Activated T-helper 17 cell treated with anti-CD3 and anti-CD28 coated beads, Interleukin-2, amount 50 U/mL, for 72 hours (primary cell): ENCODE measurements around the gene GPATCH8. TPM values are rescaled to one million over a fixed set of nuclear protein-coding genes. Genes with fewer than 3 reads are reported as not detected.
"Not testable (repeated sequence)": the region's sequence is repeated elsewhere in the genome, so short reads cannot be mapped to it uniquely, and the experiment has no call there.

Experiments used
- ATAC-seq: fragments of 150-1000 bp; cut with Tn5 transposase; replicated peaks from 2 replicates; pipeline ENCODE4 v1.10.0; 2021; ENCODE audit warnings: mild to moderate bottlenecking, moderate library complexity
- H3K27ac Mint-ChIP-seq: one replicate; pipeline ENCODE4 v1.8.0; 2022; ENCODE audit warnings: mixed read lengths
- H3K27me3 Mint-ChIP-seq: one replicate; pipeline ENCODE4 v1.8.0; 2022; ENCODE audit warnings: mixed read lengths
- H3K36me3 Mint-ChIP-seq: one replicate; pipeline ENCODE4 v1.8.0; 2022; ENCODE audit warnings: low read depth, mild to moderate bottlenecking, mixed read lengths
- H3K4me1 Mint-ChIP-seq: one replicate; pipeline ENCODE4 v1.8.0; 2022; ENCODE audit warnings: mixed read lengths
- H3K4me3 Mint-ChIP-seq: one replicate; pipeline ENCODE4 v1.8.0; 2022; ENCODE audit warnings: mild to moderate bottlenecking, mixed read lengths
- H3K9me3 Mint-ChIP-seq: one replicate; pipeline ENCODE4 v1.8.0; 2022; ENCODE audit warnings: mixed read lengths
- total RNA-seq, 2 donors: library from RNA; stranded (reverse); gene quantifications; one replicate each; pipeline ENCODE4 v1.2.3, GENCODE V29; 2022

The GPATCH8 gene
- 10 to 100 TPM; 40.3 to 43.7 TPM for total RNA-seq

DNA sequence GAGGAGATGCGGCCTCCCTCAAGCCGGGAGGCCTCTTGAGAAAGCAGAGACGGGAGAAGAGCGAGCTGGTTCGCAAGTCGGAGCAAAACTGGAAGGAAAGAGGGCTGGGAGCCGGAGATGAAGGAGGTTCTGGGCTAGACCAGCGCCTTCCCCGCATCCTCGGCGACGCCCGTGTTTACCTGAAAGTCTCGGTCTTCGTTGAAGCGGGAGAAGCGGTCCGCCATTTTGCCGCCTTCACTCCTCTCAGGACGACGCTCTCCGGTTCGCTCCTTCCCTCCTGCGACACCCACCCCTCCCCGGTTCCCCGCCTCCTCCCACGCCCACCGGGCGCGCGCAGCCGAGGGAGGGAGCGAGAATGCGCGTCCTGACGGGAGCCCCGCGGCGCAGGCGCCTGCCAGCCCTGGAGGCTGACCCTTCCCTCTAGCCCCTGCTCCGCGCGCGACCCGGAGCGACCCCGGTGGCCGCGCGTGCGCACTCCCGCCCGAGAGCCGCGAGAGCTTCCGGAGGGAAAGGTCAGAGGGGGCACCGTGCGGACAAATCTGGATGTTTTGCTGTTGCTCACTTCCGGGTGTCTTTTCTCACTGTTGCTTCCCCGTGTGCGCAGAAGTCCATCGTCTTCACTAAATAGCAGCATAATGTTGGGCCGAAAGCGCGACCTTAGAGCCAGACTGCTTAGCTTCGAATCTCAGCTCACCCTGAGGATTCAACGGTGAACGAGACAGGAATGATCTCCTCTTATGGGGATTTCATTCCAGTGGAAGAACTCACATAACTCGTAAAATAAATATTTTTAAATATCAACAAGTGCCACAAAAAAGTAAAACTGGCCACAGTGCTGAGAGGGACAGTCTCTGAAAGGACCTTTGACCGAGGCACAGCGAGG, at the start of gene GPATCH8:
GPATCH8 (minus strand) TSS at position 260 of the 883 bp plus-strand sequence; CDS start at position 224, 36 bp downstream.
- Mint-ChIP-seq H3K27ac (peak within 1 kb of the TSS; percentile 98), H3K9me3 (no peaks in the 10 kb centered on the region), H3K4me1 (peaks cover 7% of the 10 kb centered on the region), H3K4me3 (peak within 1 kb of the TSS; percentile 96), H3K36me3 (peaks cover 23% of the 10 kb centered on the region), H3K27me3 (peaks cover 5% of the 10 kb centered on the region)
- ATAC-seq = peak; percentile 96

DNA sequence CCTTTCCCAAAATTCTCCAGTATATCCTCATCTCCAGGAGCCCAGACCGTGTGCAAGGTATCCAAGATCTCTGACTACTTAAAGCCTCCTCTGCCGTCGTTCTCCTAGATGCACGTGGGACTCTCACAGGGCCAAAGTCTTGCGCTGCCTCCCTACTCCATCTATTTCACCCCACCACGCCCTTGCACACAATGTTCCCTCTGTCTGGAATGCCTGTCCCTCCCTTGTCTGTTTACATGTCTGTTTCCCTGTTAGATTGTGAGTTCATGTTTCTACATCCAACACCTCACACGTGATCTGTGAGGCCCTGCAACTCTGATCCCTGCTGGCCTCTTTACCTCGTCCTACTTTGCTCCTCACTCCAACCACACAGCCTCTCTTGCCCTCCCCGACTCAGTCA, 49.2 kb upstream of the GPATCH8 start:
- no peaks in the 10 kb centered on the region for H3K9me3 Mint-ChIP-seq
- peaks cover 44% of the 10 kb centered on the region for H3K27me3 Mint-ChIP-seq
- H3K4me1 Mint-ChIP-seq = peaks cover 9% of the 10 kb centered on the region
- no peaks in the 10 kb centered on the region for H3K36me3 Mint-ChIP-seq
- no peak overlapping the region for H3K4me3 Mint-ChIP-seq
- H3K27ac Mint-ChIP-seq = no peak overlapping the region
- ATAC-seq = no peak

DNA sequence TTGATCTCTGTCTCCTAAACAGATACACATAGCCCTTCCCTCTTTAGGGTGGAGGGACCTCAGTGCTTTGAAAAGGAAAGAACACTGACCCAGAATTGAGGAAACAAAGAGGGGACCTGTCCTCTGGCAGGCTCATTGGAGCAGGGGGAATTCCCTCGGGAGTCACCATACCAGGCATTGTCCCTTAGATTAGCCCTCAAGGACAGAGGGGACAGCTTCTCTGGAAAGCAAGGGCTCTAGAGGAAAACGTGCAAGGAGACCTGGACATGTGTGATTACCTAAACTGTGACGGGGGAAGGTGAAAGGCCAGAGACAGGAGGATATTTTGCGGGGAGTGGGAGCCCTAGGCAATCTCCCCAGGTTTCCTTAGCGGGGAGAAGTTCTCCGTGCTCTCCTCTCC, 46.5 kb upstream of the GPATCH8 start:
- H3K27me3 Mint-ChIP-seq = peaks cover 36% of the 10 kb centered on the region
- H3K4me3 Mint-ChIP-seq = no peak overlapping the region
- H3K9me3 Mint-ChIP-seq = no peaks in the 10 kb centered on the region
- H3K27ac Mint-ChIP-seq = no peak overlapping the region
- H3K4me1 Mint-ChIP-seq = no peaks in the 10 kb centered on the region
- no peaks in the 10 kb centered on the region for H3K36me3 Mint-ChIP-seq
- ATAC-seq = no peak

DNA sequence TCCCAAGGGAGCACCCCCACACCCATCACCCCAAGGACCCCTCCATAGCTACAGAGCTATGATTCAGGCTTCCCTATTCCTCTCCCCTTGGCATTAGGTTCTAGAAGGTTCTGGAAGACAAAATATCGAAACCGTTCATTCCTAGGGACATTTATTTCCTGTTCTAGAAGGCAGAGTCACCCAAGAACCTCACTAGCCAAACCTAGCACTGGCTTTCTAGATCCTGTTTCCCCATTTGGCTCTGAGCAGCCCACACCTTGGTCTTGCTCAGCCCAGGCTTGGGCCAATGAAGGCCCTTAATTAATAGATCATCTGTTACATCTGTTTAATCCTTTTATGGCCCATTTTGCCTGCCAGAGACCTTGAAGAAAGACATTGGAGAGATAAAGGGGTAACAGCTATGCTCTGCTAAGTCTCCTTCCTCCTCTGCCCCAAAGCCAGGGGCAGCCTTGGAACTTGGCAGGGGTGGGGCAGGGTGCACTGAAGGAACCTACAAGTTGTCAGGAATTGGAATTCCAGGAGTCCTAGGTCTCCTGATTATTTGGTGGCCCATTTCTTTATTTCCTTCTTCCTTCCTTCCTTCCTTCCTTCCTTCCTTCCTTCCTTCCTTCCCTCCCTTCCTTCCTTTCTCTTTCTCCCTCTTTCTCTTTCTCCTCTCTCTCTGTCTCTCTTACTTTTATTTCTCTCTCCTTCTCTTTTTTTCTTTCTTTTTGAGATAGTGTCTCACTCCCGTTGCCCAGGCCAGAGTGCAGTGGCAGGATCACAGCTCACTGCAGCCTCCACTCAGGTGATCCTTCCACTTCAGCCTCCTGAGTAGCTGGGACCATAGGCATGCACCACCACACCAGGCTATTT, 45.4 kb upstream of the GPATCH8 start:
- no peaks in the 10 kb centered on the region for H3K4me1 Mint-ChIP-seq
- peaks cover 44% of the 10 kb centered on the region for H3K27me3 Mint-ChIP-seq
- no peaks in the 10 kb centered on the region for H3K36me3 Mint-ChIP-seq
- H3K9me3 Mint-ChIP-seq = no peaks in the 10 kb centered on the region
- H3K27ac Mint-ChIP-seq = no peak overlapping the region
- ATAC-seq = no peak
- no peak overlapping the region for H3K4me3 Mint-ChIP-seq

DNA sequence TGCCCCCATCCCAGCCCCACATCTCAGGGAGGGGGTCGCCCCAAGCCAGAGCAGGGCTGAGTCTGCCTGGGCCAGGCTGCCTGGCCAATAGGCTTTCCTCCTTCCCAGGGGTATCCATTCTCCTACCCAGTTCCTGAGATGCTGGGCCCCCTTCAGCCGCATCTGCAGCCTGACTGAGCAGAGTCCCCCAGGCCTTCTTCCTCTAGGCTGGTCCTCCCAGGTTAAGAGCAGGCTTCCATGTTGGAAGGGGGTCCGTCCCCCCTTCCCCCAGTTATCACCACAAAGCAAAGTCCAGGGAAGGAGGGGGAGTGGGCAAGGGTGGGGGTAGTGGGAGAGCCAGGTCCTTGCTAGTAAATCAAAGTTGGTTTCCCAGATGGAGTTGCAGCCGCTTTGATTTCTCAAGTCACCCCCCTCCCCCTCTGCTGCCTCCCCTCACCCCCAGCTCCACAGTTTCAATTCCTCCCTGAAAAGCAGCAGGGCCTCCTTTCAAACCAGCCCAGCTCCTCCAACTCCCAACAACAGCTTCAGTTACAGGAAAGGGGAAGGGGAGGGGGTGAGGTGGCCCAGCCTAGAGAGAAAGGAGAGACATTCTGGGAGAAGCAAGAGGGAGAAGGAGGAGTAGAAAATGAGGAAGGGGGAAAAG, 44.5 kb upstream of the GPATCH8 start:
- Mint-ChIP-seq H3K36me3 (no peaks in the 10 kb centered on the region), H3K4me1 (no peaks in the 10 kb centered on the region), H3K27ac (no peak overlapping the region), H3K4me3 (no peak overlapping the region), H3K9me3 (no peaks in the 10 kb centered on the region), H3K27me3 (peaks cover 47% of the 10 kb centered on the region)
- no peak for ATAC-seq

DNA sequence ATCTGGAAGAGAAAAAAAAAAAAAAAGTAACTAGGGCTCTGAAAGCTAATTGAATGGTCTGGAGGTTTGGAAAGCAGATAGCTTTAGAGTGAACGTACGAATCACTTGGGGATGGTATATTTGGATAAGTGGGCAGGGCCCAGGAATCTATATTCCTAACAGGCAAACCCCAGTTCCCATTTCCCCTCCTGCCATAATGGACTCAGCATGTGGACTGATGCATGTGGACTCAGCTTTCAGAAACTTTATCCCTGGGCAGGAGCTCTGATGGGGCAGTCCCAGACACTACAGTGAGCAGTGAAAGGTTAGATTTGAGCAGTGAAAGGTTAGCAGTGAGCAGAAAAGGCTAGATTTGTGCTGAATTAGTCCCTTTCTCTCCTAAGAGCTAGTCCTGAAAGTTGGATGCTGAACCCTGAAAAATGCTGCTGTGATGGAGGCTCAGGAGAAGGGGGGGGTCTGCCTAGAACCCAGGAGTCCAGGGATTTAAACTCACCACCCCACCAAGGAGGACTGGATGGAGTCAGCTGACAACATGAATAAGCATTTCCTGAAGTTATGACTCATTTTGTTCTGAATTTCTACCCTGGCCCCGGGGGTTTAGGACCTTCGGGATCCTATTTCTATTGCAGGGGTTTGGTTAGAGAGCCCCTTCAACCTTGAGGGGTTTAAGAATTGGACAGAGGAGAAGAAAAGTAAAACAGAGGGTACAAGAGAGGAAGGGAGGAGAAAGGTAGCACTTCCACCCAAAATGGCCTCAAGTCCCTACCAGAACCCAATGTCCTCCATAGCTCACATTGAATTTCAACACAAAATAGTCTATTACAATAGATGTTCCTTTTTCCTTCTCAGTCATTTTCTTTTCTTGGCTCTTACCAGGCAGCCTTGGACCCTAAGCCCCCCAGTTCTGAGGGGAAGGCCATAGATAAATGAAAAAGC, 43.7 kb upstream of the GPATCH8 start:
- Mint-ChIP-seq H3K27me3 (peaks cover 43% of the 10 kb centered on the region), H3K27ac (no peak overlapping the region), H3K9me3 (no peaks in the 10 kb centered on the region), H3K4me3 (no peak overlapping the region), H3K4me1 (no peaks in the 10 kb centered on the region), H3K36me3 (no peaks in the 10 kb centered on the region)
- no peak for ATAC-seq

DNA sequence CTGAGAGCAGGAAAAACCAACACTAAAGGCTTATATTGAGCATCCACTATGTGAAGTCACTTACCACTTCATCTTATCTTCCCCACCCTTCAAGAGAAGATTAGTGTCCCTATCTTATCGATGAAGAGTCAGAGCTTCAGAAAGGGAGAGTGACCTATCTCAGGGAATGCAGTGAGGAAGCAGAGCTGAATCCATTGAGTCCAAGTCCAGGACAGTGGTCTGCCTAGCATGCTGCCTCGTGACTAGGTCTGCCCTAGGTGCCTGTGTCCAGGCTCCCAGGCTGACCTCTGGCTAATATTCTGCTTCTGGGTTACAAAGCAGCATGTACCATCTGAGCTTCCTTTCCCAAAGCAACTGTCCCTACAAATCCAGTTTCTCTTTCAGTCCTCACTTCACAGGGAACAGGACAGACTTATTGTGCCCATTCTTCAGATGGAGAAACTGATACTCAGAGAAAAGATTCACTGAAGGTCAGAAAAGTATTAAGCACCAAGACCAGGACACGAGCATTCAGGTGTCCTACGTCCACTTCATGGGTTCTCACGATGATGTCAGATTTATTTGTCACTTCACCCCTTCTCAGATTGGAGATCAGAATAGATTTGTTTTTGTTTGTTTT, 40.8 kb upstream of the GPATCH8 start:
- Mint-ChIP-seq H3K4me1 (no peaks in the 10 kb centered on the region), H3K27me3 (peaks cover 41% of the 10 kb centered on the region), H3K4me3 (no peak overlapping the region), H3K9me3 (no peaks in the 10 kb centered on the region), H3K36me3 (no peaks in the 10 kb centered on the region), H3K27ac (no peak overlapping the region)
- ATAC-seq = no peak

DNA sequence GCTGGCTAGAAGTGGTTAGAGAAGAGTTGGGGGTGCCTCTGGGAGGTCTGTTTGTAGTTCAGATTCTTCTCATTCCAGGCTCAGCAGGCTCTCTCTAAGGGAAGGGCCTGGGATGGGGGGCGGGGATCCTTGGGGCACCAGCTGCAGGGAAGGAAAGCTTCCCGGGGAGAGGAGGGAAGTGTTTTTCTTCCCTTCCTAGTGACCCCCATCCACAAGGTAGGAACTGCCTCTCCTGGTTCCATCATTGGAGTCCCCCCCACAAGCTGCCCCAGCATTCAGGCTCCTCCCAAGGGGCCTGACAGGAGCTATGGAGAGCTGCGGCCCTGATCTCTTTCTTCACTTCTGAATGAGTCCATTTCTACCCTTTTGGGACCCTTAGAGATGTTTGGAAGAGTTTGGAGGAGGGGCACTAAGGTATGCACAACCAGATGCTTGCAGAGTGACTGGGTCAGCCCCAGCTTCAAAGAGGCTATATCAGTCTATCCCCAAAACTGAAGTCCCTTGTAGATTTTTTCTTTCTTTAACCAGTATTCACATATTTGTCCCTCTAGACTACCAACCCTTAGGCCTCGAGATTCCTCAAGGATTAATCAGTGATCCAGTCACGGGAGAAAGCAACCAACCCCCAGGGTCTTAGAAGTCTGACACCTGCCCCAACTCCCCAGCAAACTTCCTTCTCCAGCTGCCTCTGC, 40.2 kb upstream of the GPATCH8 start:
- Mint-ChIP-seq H3K36me3 (no peaks in the 10 kb centered on the region), H3K4me3 (no peak overlapping the region), H3K27me3 (peaks cover 37% of the 10 kb centered on the region), H3K9me3 (no peaks in the 10 kb centered on the region), H3K4me1 (no peaks in the 10 kb centered on the region), H3K27ac (no peak overlapping the region)
- no peak for ATAC-seq

DNA sequence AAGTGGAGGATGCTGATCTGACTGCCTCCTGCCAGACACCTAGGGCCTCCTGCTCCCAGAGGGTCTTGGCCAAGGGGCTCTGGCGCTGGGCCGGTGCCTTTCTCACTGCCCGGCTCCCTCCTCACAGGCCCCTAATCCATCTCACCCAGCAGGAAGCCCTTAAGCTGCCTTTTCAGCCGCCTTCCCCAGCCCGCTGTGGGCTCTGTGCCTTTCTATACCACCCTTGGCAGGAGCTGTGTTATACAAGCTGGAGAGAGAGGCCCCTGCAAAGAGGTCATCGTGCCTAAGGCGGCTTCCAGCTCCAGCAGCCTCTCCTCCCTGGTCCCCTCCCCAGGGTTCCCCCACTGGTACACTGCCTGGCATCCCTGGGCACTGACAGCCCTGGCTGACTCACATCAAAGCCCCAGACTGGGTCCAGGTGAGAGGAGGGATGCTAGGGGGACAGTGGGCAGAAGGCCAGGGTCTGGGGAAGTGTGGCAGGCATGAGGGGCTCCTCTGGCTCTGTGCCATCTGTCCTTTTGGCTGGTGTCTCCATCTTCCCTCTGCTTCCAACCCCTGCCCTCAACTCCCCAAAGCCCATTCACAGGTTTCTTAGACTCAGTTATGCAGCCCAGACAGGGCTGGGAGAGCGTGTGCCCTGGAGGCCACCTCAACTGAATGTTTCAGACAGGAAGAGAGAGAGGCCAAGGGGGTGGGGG, 38.8 kb upstream of the GPATCH8 start:
- Mint-ChIP-seq H3K4me1 (no peaks in the 10 kb centered on the region), H3K27ac (no peak overlapping the region), H3K36me3 (no peaks in the 10 kb centered on the region), H3K9me3 (no peaks in the 10 kb centered on the region), H3K4me3 (no peak overlapping the region), H3K27me3 (peaks cover 32% of the 10 kb centered on the region)
- no peak for ATAC-seq

DNA sequence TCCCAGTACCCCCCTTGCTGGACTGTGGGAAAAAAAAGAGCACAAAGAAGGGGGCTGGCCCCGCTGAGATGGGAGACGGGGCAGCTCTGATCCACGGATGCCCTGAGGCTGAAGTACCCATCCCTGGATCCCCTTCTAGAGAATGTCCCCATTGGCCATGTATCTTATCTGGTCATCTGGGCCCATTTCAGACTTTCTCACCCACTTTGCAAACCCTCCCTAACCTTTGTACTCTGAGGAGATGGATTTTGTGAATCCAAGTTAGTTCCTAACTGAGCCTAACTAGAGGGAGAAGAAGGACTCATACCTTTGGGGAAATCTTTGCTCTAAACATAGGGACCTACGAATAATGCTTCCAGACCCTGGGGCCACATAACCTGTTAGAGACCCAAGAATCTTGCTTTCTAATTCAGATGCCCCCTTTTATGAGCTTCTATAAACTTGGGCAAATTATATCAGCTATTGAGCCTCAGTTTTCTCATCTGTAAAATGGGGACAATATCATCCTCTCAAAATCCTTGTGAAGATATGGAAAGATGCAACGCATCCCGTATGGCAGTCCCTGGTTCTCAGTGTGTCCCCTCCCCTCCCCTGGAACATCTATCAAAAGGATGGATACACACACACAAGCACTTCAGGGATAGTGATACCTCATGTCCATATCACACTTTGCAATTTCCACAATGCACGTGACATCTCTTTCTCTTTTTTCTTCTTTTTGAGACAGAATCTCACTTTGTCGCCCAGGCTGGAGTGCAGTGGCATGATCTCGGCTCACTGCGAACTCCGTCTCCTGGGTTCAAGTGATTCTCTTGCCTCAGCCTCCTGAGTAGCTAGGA, 37.3 kb upstream of the GPATCH8 start:
- no peak for ATAC-seq
- no peak overlapping the region for H3K4me3 Mint-ChIP-seq
- peaks cover 24% of the 10 kb centered on the region for H3K27me3 Mint-ChIP-seq
- H3K27ac Mint-ChIP-seq = no peak overlapping the region
- no peaks in the 10 kb centered on the region for H3K9me3 Mint-ChIP-seq
- no peaks in the 10 kb centered on the region for H3K36me3 Mint-ChIP-seq
- no peaks in the 10 kb centered on the region for H3K4me1 Mint-ChIP-seq

DNA sequence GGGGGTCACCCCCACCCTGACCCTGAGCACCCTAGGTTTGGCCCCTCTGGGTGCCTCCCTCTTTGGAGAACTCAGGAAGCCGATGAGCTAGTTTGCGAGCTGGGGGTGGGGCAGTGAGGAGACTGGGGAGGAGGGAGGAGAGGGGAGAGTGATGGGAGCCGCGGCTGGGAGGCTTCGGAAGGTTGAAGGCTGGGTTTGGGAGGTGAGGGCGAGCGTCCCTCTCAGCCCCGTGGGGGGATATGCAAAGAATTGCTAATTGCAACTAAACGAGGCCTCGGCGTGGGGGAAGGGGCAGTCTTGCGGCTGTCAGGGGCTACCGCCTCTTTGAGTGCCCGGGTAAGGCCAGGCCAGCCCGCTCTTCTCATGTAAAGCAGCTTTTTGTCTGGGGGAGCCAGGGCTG, 36.5 kb upstream of the GPATCH8 start:
- Mint-ChIP-seq H3K9me3 (no peaks in the 10 kb centered on the region), H3K27me3 (peaks cover 22% of the 10 kb centered on the region)

DNA sequence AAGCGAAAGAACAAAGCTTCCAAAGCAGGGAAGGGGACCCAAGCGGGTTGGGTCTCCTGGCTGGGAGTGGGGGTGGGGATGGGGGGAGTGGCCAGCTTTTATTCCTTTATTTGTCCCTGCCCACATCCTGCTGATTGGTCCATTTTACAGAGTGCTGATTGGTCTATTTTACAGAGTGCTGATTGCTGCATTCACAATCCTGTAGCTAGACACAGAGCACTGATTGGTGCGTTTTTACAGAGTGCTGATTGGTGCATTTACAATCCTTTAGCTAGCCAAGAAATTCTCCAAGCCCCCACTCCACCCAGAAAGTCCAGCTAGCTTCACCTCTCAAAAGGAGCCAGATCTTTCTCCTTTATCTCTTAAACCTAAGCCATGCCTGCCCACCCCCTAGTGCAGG, 34.7 kb upstream of the GPATCH8 start:
- not testable (repeated sequence) for H3K4me3 Mint-ChIP-seq, H3K9me3 Mint-ChIP-seq, H3K4me1 Mint-ChIP-seq, H3K27ac Mint-ChIP-seq, H3K36me3 Mint-ChIP-seq, ATAC-seq
- H3K27me3 Mint-ChIP-seq = peaks cover 11% of the 10 kb centered on the region

More for the DNA sequence above, 36.5 kb upstream of the GPATCH8 start:
- Mint-ChIP-seq H3K4me3 (no peak overlapping the region), H3K27ac (no peak overlapping the region), H3K36me3 (no peaks in the 10 kb centered on the region), H3K4me1 (no peaks in the 10 kb centered on the region)
- ATAC-seq = no peak
